Activated CD4-positive, alpha-beta T cell treated with anti-CD3 and anti-CD28 coated beads, Interleukin-2, amount 10 ng/mL, durations not matched to agents 24 days and 14 days (primary cell): ENCODE data around the gene QRICH2. TPM values are rescaled to one million over a fixed set of nuclear protein-coding genes. Genes with fewer than 3 reads are reported as not detected.
A peak's percentile ranks its signal among the peaks of the same experiment; 100 is the strongest.
"Not testable (repeated sequence)": the region's sequence is repeated elsewhere in the genome, so short reads cannot be mapped to it uniquely, and the experiment has no call there.

Experiments
- DNase-seq: peaks from one replicate; pipeline ENCODE4 v3.0.0; 2022
- H3K27ac Mint-ChIP-seq: one replicate; pipeline ENCODE4 v1.8.0; 2022; ENCODE audit warnings: mild to moderate bottlenecking, mixed read lengths
- H3K27me3 Mint-ChIP-seq: one replicate; pipeline ENCODE4 v1.8.0; 2022; ENCODE audit warnings: mixed read lengths
- H3K36me3 Mint-ChIP-seq: one replicate; pipeline ENCODE4 v1.8.0; 2022; ENCODE audit warnings: low read depth, mild to moderate bottlenecking, mixed read lengths
- H3K4me1 Mint-ChIP-seq: one replicate; pipeline ENCODE4 v1.8.0; 2021; ENCODE audit warnings: mixed read lengths
- H3K4me3 Mint-ChIP-seq: one replicate; pipeline ENCODE4 v1.8.0; 2022; ENCODE audit warnings: mild to moderate bottlenecking, moderate library complexity, mixed read lengths
- H3K9me3 Mint-ChIP-seq: one replicate; pipeline ENCODE4 v1.8.0; 2021; ENCODE audit warnings: mixed read lengths
- intact Hi-C: fragments of 100-400 bp; cut with micrococcal nuclease; formaldehyde crosslinking; loops from one replicate; pipeline ENCODE4 v1.15.1; 2023
- total RNA-seq: library from RNA; stranded (reverse); gene quantifications from 2 replicates; pipeline ENCODE4 v1.2.3, GENCODE V29; 2022

Gene QRICH2
- total RNA-seq, 1 donor from 2014 or later, result 2.2 TPM

- Mint-ChIP-seq H3K36me3 (peaks cover 44% of the 10 kb centered on the region), H3K27ac (peak overlapping the region; percentile 96), H3K4me3 (peak overlapping the region; percentile 83), H3K4me1 (peaks cover 48% of the 10 kb centered on the region), H3K9me3 (no peaks in the 10 kb centered on the region), H3K27me3 (no peaks in the 10 kb centered on the region)
- peak; percentile 76 for DNase-seq
- intact Hi-C loops, result loop anchor here (5.0 kb wide), 1 partner anchor 199 kb away; the partner anchor contains the start of genes GALR2 and SRP68
Measured at GRCh38 chr17:76270770-76271668, 37.1 kb downstream of the QRICH2 start.

DNA sequence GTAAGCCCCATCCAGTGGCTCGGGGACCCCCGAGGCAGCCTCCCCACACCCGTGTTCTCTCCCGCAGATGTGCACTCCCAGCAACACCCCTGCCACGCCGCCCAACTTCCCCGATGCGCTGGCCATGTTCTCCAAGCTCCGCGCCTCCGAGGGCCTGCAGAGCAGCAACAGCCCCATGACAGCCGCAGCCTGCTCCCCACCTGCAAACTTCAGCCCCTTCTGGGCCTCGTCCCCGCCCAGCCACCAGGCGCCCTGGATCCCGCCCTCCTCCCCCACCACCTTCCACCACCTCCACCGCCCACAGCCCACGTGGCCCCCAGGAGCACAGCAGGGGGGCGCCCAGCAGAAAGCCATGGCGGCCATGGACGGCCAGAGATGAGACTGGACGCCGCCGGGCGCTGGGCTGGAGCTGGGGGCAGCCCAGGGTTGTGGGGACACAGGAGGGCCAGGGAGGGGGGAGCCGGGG, 37.9 kb downstream of the QRICH2 start:
- H3K36me3 Mint-ChIP-seq, result peaks cover 47% of the 10 kb centered on the region
- H3K27me3 Mint-ChIP-seq, result no peaks in the 10 kb centered on the region
- H3K9me3 Mint-ChIP-seq, result no peaks in the 10 kb centered on the region
- H3K4me3 Mint-ChIP-seq, result peak overlapping the region; percentile 94
- peaks cover 48% of the 10 kb centered on the region for H3K4me1 Mint-ChIP-seq
- DNase-seq, result peak; percentile 70
- intact Hi-C loops, result loop anchor here (5.0 kb wide), 1 partner anchor 198 kb away; the partner anchor contains the start of genes GALR2 and SRP68
- peak overlapping the region; percentile 99 for H3K27ac Mint-ChIP-seq

DNA sequence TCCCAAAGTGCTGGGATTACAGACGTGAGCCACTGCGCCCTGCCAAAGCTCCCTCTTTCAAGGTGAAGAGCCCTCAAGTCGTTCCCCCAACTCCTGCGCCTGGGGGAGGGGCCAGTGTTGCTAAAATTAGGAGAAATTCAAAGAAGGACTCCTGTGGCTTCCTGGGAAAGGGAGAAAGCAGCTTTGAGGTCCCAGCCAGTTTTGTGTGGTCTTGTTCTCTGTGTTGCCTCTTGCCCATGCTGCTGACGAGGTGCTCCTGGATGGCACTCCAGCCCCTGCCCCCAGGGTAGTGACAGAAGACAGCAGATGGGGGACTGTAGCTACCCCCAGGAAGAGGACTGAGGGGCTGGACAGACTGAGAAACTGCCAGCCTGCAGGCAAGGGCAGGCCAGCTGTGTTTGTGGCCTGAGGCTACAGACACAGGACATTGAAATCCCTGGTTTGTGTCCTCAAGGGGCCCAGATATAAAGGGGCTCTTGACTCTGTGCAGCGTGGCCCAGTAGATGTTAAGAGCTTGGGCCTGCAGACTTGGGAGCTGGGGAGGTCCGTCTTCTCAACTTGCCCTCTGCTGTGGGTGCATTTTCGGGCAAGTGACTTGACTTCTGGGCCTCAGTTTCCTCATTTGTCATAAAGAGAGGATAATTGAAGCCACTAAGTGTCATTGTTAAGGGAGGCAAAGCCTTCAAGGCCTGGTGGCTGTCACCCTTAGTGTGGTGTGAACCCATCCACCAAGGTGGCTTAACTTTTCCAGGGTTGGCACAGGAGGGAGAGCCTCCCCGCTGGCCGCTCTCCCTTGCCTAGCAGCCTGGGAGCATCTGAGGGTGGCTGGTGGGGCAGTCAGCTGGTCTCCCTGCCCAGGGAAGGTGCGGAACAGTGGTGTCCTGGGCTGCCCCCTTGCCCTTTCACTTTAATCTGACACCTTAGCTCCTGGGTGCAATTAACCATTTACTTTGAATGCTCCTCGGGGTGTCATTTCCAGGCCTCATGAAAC, 38.8 kb downstream of the QRICH2 start:
- peak; percentile 75 for DNase-seq
- Mint-ChIP-seq H3K27me3 (no peaks in the 10 kb centered on the region), H3K4me3 (peak overlapping the region; percentile 94), H3K27ac (peak overlapping the region; percentile 99), H3K4me1 (peaks cover 51% of the 10 kb centered on the region), H3K9me3 (no peaks in the 10 kb centered on the region), H3K36me3 (peaks cover 47% of the 10 kb centered on the region)
- intact Hi-C loops, result loop anchor here (1.0 to 10.0 kb wide), 3 partner anchors 77 to 484 kb away; partner anchors contain the start of genes MFSD11, SRSF2 and UNK

DNA sequence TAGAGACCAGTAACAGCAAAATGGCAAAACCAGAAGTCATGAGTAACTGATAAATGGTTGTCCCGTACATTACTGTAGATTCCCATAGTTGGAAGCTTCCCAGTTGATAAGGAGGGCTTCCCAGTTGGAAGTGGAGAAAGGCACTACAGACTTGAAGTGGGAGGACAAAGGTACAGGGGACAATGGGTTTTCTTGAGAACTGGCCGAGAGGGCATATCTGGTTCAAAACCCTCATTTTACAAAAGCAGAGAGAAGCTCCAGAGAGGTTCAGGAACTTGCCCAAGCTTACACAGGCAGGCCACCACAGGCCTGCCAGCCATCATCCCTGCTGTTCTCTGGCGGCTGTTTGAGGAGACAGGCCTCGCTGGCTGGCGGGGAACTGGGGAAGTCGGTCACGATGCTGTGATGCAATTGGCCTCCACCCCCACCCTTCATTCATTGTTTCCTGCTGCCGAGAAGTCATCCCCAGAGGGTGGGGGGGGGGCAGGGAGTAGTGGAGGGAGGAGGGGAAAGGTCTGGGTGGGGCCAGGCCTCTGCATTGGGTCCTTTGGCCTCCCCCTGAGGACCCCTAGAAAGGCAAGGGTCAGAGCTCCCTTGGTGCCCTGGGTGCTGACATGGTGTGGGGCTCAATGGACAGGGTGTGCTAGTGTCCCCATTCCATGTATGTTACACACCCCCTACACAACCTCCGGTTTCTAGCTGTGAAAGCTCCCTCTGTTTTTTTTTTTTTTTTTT, 39.9 kb downstream of the QRICH2 start:
- no peaks in the 10 kb centered on the region for H3K27me3 Mint-ChIP-seq
- peak overlapping the region; percentile 94 for H3K4me3 Mint-ChIP-seq
- H3K4me1 Mint-ChIP-seq, result peaks cover 55% of the 10 kb centered on the region
- H3K27ac Mint-ChIP-seq, result peak overlapping the region; percentile 99
- DNase-seq, result peak; percentile 92
- no peaks in the 10 kb centered on the region for H3K9me3 Mint-ChIP-seq
- peaks cover 47% of the 10 kb centered on the region for H3K36me3 Mint-ChIP-seq
- intact Hi-C loops, result loop anchor here (1.0 to 10.0 kb wide), 3 partner anchors 76 to 483 kb away; partner anchors contain the start of genes MFSD11, SRSF2 and UNK

DNA sequence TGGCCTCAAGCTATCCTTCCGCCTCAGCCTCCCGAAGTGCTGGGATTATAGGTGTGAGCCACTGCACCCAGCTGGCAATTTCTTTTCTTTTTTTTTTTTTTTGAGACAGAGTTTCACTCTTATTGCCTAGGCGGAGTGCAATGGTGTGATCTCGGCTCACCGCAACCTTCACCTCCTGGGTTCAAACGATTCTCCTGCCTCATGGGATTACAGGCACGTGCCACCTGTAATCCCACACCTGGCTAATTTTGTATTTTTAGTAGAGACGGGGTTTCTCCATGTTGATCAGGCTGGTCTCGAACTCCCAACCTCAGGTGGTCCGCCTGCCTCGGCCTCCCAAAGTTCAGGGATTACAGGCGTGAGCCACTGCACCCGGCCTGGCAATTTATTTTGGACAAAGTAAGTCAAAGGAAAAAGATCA, 40.5 kb downstream of the QRICH2 start:
- Mint-ChIP-seq H3K4me3 (peak overlapping the region; percentile 94), H3K27ac (peak overlapping the region; percentile 99), H3K36me3 (peaks cover 47% of the 10 kb centered on the region), H3K4me1 (peaks cover 55% of the 10 kb centered on the region)
- intact Hi-C loops, result loop anchor here (1.0 to 10.0 kb wide), 3 partner anchors 75 to 483 kb away; partner anchors contain the start of genes MFSD11, SRSF2 and UNK
- H3K9me3 Mint-ChIP-seq, H3K27me3 Mint-ChIP-seq: not testable (repeated sequence)
- peak; percentile 79 for DNase-seq

GRCh38 chr17:76267051-76267576, 41.0 kb downstream of the QRICH2 start:
- H3K4me3 Mint-ChIP-seq, result peak overlapping the region; percentile 94

DNA sequence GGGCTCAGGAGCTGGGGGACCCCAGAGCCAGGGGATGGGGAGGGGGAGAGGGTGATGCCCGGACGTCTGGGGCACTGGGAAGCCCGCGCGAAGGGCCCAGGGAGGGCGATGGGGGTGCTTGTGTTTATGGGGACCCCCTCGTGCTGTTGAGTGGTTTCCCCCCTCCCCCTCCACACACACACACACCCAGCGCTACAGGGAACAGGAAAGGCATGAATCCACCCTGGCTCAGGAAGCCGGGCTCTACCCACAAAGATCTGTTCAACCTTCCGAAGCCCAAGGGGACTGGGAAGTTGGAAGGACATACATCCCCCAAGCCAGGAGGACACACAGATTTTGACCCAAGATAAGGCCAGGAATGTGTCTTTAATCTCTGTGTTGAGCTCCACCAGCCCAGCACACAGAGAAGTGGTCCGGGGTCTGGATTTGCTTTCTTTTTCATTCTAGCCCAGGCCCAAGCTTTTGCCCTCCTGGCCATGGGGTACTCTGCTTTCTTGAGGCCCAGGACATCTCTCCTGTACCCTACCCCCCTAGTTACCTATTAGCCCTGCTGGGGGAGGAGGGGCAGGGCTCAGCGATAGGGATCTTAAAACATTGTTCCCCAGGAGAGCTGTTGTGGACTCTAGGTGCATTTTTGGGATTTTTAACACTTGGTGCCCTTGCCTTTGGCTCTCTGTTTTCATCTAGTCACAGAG, 41.7 kb downstream of the QRICH2 start:
- Mint-ChIP-seq H3K27me3 (no peaks in the 10 kb centered on the region), H3K36me3 (peaks cover 45% of the 10 kb centered on the region), H3K4me1 (peaks cover 61% of the 10 kb centered on the region), H3K27ac (peak overlapping the region; percentile 95), H3K9me3 (no peaks in the 10 kb centered on the region), H3K4me3 (peak overlapping the region; percentile 94)
- intact Hi-C loops, result loop anchor here (5.0 to 10.0 kb wide), 2 partner anchors 471 to 482 kb away; partner anchors contain the start of genes MFSD11, SRSF2 and UNK
- DNase-seq, result peak; percentile 82

More at GRCh38 chr17:76267051-76267576, 41.0 kb downstream of the QRICH2 start:
- H3K27ac Mint-ChIP-seq, result peak overlapping the region; percentile 99
- no peaks in the 10 kb centered on the region for H3K27me3 Mint-ChIP-seq
- intact Hi-C loops, result loop anchor here (5.0 to 10.0 kb wide), 2 partner anchors 470 to 482 kb away; partner anchors contain the start of genes MFSD11, SRSF2 and UNK
- peaks cover 47% of the 10 kb centered on the region for H3K36me3 Mint-ChIP-seq
- H3K9me3 Mint-ChIP-seq, result no peaks in the 10 kb centered on the region
- H3K4me1 Mint-ChIP-seq, result peaks cover 57% of the 10 kb centered on the region
- peak; percentile 76 for DNase-seq

- Mint-ChIP-seq H3K4me3 (peak overlapping the region; percentile 94), H3K9me3 (no peaks in the 10 kb centered on the region), H3K27ac (peak overlapping the region; percentile 95), H3K4me1 (peaks cover 58% of the 10 kb centered on the region), H3K27me3 (no peaks in the 10 kb centered on the region), H3K36me3 (peaks cover 39% of the 10 kb centered on the region)
- intact Hi-C loops, result loop anchor here (5.0 to 10.0 kb wide), 2 partner anchors 472 to 481 kb away; partner anchors contain the start of genes MFSD11, SRSF2 and UNK
- DNase-seq, result peak; percentile 90
Measured at GRCh38 chr17:76265624-76266243, 42.3 kb downstream of the QRICH2 start.

DNA sequence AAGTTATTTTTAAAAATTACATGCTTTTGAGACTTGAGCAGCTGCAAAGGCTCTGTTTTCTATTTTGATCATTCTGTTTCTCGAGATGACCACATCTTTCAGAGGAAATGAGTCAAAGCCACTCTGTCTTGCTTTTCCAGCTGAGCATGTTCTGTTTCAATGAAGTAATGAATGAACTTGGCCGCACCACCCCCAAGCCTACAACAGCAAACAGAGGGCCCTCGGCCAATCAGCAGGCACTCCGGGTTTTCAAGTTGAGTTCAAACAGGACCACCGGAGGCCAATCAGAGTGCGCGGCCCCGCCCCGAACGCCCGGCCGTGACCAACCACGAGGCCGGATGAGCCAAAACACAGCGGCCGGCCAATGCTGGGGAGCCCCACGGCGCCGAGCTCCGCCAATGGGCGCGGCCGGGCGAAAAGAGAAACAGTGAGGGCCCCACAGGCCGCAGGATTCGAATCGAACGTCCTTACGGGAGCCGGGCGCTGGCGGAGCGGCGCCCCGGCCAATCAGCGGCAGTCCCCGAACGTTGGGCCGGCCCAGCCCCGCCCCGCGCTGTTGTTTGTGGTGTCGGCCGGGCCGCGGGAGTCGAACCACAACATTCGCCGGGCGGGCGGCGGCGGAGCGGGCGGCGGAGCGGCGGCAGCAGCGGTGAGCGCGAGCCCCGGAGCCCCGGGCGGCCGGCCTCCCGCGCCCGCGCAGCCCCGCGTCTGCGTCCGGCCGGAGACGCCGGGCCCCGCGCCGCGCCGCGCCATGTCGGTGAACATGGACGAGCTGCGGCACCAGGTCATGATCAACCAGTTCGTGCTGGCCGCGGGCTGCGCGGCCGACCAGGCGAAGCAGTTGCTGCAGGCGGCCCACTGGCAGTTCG, 43.1 kb downstream of the QRICH2 start, which contains the start of gene UBALD2:
Gene UBALD2, plus strand, starts transcription at position 594 of the 869 bp plus-strand sequence. Its CDS starts 158 bp downstream, at position 752.
- intact Hi-C loops, result loop anchor here (1.0 to 10.0 kb wide), 6 partner anchors 7 to 480 kb away; partner anchors contain the start of genes MFSD11, RNF157, SRSF2 and UNK

DNA sequence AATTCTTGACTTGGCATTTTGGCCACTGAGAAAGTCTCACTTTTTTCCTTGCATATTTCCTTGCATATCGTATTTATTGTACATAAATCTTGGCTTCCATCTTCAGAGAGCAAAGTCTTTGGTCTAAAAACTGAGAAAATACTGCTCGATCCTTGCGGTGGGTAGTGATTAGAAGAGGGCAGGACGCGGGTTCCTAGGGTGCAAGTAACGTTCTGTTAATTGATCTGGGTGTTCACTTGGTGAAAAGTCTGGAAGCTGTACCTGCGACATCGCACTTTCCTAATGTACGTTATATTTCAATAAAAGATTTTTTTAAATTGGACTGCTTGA, 43.7 kb downstream of the QRICH2 start:
- Mint-ChIP-seq H3K4me1 (peaks cover 50% of the 10 kb centered on the region), H3K27me3 (no peaks in the 10 kb centered on the region), H3K36me3 (peaks cover 30% of the 10 kb centered on the region), H3K9me3 (no peaks in the 10 kb centered on the region), H3K27ac (peak overlapping the region; percentile 87), H3K4me3 (peak overlapping the region; percentile 81)
- intact Hi-C loops, result loop anchor here (1.0 to 10.0 kb wide), 5 partner anchors 8 to 480 kb away; partner anchors contain the start of genes RNF157 and UNK
- DNase-seq, result no peak

More for the DNA sequence above, 43.1 kb downstream of the QRICH2 start, which contains the start of gene UBALD2:
- DNase-seq, result peak; percentile 100
- Mint-ChIP-seq H3K9me3 (no peaks in the 10 kb centered on the region), H3K27ac (peak within 1 kb of the TSS; percentile 95), H3K36me3 (peaks cover 36% of the 10 kb centered on the region), H3K4me3 (peak within 1 kb of the TSS; percentile 94), H3K4me1 (peaks cover 56% of the 10 kb centered on the region), H3K27me3 (no peaks in the 10 kb centered on the region)
